Ecto neural progenitor cell (in vitro differentiated cells): ENCODE data around the gene STPG3.

Experiments used
- DNase-seq: peaks from one replicate; pipeline ENCODE4 v3.0.0-alpha.2; 2018; ENCODE audit warnings: low spot score

STPG3 gene

DNA sequence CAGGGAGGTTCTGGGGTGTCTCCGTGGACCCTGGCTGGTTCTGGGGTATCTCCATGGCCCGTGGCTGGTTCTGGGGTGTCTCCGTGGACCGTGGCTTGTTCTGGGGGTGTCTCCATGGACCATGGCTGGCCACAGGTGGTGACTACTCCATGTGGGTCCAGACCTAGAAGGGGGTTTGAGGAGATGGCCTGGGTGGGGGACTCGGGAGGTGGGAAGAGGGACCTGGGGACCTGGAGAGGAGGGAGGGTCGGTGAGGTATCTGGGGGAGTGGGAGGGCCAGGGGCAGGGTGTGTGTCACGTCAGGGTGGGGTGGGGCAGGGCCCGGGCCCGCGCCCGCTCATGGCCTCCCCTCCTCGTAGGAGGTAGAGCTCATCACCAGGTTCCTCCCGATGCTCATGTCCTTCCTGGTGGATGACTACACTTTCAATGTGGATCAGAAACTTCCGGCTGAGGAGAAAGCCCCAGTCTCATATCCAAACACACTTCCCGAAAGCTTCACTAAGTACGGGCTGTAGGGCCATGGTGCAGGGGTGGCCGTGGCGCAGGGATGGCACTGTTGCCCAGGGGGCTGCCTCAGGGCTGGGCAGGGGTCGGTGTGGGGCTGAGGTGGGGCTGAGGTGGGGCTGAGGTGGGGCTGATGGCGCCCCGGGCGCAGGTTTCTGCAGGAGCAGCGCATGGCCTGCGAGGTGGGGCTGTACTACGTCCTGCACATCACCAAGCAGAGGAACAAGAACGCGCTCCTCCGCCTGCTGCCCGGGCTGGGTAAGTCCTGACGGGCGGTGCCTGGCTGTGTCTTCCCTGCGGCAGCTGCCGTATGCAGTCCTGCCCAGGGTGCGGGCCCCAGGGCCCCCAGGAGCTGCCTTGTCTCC lies 15.7 kb downstream of the STPG3 start:
- DNase-seq = no peak

DNA sequence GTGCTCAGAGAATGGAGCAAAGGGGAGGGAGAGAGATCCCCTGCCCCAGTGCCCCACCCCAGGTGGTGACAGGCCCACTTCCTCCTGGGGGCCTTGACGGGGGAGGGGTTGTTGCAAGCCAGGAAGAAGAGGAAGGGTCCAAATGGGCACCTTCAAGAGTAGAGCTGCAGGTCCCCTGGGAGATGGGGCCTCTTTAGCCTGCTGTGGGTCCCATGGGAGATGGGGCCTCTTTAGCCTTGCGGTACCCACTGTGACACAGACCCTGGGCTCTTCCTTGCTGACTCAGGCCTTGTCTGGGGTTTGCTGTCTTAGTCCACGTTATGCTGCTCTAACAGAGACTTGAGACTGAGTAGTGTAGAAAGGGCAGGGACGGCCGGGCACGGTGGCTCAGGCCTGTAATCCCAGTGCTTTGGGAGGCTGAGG lies 16.9 kb downstream of the STPG3 start:
- DNase-seq = no peak

DNA sequence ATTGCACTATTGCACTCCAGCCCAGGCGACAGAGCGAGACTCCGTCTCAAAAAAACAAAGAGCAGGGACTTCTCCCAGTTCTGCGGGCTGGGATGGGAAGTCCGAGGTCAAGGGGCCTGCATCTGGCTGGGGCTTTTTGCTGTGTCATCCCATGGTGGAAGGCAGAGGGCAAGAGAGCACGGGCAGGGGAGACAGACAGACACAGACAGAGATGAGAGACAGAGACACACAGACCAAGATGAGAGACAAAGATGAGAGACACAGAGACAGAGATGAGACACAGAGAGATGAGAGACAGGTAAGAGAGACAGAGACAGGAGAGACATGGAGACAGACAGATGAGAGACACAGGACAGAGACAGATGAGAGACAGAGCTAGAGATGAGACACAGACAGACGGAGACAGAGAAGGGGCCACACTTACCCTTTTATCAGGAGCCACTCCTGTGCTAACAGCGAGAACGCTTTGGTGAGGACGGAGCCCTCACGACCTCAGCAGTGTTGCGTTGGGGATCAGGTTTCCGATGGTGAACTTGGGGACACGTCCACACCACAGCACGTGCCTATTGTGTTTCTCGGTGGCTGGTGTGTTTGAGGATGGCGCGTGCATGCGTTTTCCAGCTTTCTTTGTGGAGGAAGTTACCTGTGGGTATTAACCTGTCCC lies 17.6 kb downstream of the STPG3 start:
- no peak for DNase-seq

DNA sequence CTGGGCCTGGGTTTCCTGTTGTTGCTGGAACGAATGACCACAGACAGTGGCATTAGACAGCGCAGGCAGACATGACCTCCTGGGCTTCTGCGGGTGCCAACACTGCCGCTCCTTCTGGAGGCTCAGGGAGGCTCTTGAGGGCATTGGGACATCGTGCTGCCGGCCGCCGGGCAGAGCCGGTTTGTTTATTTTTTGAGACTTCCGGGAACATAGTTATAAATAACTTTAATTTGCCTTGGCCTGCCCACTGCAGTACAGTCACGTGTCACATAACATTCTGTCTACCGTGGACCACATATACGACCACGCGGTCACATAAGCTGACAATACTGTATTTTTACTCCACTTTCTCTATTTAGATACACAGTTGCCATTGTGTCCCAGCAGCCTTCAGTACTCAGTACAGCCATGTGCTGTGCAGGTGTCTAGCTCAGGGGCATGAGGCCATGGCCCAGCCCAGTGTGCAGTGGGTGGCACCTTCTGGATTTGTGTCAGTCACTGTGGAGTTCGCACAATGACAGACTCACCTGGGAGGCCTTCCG lies 18.2 kb downstream of the STPG3 start:
- DNase-seq = no peak

DNA sequence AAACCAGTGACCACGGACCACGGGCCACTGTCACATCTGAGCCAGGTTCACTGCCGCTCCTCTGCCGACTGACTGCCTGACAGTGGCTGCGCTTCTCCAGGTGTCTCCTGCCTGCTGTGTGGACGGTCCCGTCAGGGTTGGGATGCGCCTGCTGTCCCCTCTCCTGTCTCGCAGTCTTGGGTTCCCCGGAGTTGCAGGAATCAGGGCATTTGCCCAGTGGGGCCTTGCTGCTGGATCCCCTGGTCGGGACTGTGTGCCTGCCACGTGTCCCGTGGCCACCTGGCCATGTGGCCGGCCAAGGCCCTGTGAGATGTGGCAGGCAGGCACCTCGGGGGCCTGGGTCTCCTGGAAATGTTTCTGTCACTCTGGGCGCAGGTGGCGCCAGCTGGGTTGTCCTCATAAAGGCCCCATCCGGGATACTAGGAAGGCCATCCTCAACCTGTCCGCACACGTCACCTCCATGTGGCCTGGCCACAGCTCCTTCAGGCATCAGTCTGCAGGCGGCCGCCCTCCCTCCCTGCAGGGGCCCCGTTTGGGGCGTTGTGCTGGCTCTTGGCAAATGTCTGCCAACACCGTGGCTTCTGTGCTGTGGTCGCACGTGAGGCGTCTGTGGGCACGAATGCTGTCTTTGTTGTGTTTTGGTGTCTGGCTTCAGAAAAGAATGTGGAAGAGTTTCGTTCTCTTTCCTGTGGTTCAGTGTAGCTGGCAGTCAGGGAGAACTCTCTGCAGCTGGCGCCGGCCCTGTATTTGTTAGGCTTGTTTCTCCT lies 20.0 kb downstream of the STPG3 start:
- no peak for DNase-seq

DNA sequence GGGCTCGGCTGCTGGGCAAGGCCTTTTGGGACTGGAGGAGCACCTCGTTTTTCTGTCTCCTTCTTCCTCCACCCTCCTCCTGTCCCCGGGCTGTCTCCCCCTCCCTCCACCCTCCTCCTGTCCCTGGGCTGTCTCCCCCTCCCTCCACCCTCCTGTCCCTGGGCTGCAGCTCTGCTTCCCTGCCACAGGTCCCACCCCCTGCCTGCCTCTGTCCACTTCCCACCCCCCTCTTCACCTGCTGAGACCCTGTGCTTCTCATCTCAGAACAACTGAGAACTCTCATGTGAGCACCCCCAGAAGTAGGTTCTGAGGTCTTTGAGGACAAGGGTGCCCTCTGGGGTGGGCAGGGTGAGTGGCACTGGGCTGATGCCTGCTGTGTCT lies 20.6 kb downstream of the STPG3 start:
- no peak for DNase-seq

DNA sequence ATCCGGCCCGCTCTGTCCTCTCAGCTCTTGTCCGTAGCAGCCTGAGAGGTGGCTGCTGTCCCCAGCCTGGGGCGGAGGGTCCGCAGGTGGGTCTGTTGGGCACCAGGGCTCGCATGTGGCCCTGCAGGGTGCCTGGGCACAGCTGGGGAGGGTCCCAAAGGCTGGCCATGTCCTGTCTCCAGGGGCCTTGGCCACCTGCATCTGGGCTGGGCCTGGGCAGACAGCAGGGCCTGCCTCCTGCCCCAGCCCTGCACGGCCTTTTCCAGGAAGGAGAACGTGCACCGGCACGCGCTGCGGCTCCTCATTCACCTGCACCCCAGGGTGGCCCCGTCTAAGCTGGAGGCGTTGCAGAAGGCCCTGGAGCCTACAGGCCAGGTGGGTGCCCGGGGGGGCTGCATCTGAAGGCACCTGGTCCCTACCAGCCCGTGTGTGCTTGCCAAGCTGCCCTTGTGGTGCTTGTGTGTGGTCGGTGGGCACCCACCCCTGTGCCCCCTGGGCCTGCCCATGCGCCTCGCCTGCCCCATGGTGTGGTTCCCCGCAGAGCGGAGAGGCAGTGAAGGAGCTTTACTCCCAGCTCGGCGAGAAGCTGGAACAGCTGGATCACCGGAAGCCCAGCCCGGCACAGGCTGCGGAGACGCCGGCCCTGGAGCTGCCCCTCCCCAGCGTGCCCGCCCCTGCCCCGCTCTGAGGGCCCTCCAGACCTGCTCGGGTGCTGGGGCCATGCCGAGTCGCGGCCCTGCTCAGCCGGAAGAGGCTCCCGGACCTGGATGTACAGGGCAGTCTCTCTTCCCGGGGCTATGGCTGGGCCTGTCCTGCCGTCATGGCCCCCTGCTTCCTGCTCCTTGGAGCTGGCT lies 21.4 kb downstream of the STPG3 start:
- no peak for DNase-seq

DNA sequence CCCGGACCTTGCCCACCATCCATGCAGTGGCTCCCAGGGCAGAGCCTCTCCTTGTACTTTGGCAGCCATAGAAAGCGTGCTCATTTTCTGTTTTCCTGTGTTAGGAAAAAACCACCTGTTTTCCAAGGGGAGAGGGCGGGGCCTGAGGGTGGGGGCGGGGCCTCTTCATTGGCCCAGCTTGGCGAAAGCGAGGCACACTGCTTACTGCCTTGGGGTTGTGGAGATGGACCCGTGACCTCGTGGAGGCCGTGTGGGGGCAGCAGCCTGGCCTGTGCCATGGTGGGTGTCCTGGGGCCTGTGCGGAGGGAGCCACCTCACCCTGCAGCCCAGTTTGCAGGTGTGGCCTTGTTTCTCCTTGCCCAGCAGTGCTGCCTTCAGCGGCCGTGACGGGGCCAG lies 22.0 kb downstream of the STPG3 start:
- no peak for DNase-seq

DNA sequence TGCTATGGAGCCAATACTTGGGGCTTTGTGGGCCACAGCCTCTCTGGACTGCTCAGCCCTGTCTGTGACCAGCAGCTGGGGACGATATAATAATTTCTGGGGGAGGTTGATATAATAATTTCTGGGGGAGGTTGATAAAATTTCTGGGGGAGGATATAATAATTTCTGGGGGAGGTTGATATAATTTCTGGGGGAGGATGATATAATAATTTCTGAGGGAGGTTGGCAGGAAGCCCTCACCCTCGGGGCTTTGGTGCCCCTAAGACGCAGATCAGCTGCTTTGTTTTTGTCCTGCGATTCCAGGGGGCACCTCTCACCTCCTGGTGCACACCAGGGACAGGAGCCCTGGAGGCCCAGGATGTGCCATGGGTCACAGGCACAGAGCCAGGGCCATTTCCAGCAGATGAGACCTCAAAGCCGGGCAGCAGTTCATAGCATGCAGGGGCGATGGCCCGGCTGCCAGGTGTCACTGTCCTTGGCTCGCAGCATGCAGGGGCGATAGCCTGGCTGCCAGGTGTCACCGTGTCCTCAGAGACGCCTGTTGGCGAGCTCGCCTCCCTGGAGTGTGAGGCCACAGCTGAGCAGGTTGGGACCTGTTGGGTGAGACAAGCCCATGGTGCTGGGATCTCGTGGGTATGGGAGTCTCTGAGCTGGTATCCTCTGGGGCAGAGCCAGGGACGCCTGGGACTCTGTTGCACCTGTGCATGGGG lies 22.7 kb downstream of the STPG3 start:
- no peak for DNase-seq

DNA sequence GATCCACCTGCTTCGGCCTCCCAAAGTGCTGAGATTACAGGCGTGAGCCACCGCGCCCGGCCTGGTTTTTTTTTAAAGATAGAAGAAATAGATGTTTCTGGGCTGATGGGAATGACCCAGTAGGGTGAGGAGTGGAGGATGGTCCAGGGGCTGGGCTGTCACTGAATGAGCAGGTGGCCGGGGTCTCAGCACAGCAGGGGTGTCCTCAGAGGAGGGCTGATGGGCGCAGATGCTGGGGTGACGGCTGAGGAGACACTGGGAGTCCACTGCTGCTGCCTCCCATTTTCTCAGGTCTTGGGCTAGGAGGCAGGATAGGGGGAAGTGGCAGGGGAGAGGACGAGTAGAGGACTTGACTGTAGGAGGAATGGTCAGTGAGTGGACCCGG lies 24.1 kb downstream of the STPG3 start:
- no peak for DNase-seq

DNA sequence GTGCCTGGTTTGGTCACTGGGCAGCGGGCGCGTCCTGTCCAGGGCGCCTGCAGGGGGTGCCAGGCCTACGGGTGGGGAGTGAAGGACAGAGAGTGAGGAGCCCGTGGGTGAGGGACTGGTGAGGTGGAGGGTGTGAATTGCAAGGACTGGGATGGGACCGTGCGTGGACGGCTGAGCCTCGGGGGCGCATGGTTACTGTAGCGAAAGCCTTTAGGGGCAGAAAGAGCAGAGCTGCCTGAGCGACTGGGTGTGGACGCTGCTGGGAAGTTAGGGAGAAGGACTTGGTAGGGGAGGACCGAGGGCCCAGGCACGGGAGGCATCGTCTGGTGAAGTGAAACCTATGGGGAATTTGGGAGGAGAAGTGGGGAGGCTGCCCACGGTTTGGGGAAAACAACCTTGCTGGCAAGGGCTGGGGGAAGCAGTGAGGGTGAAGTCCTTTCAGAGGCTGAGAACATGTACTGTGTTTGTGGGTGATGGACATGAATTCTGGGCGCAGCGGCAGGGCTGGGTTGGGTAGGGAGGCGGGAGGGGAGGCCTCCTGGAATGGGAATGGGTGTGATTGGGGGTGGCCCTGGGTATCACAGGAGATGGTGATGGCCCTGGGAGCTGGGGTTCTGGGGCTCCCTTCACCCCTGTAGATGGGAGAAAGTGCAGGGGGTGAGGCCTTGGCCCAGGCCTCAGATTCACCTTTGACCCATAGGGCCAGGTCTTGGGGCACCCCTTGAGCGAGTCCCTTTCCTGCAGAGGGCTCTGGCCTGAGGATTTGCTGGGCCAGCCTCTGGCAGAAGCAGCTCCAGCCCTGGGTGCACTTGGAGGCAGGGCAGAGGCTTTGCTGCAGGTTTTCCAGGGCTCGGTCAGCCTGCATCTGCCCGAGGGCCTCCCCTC lies 24.7 kb downstream of the STPG3 start:
- DNase-seq = no peak

DNA sequence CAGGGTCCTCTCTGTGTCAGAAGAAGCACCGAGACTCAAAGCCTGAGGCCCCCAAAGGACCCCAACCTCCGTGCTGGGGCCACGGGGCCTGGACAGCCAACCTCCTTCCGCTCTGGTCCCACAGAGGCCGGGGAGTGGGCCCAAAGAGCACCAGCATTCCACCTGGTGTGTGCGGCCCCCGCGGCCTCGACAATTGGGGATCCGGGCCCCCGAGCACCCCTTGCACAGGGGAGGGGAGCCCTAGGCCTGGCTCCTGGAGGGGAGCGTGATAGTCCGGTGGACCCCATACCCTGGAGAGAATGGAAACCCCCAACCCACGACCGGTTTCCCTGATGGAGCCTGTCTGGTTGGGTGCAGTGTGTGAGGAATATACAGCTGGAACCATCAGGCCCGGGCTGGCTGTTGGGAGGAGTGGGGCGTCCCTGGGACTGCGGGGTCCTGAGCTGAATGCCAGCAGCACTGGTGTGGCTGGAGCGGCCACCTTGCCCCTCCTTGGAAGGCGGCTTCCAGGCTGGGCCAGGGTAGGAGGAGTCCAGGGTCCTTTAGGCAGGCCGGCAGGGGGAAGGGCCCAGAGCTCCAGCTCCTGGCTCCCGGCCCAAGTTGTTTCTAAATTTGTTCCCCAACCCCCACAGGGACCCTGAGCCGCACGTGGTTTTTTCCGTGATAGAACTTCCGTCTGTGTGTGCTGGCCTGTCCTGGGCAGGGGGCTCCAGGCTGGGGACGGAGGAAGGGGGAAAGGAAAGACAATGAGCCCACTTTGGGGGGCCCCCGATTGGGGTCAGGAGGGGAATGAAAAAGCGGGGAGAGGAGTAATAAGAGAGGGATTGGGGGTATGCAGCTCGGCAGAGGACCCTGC lies 25.6 kb downstream of the STPG3 start:
- peak; percentile 63 for DNase-seq

DNA sequence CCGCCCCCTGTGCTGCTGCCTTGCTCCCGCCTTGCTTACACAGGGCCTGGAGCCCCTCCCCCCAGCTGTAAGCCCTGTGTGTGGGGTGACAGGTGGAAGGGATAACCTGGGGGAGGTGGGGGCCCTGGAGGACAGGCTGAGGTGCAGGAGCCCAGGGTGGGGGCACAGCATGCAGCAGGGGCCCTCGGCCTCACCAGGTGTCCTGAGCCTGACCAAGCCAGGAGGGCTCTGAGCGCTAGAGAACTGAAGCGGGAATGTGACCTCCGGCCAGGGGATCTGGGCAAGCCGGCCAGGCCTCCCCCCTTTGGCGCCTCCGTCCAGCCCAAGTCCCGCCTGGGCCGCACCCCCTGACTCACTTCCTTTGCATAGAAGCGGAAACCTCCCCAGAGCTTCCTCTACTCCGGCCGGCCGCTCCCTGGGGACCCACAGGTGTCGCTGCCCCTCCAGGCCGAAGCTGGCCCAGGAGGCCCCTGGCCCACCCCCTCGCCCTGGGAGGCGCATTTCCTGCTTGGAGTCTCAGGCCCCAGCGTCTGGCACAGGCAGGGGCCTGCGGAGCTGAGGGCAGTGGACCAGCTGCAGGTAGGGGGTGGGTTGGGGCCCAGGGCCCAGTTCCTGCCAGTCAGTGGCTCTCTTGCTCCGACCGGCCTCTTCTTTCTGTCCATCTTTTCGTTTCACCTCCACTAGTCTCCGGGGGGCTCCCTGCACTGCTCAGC lies 26.4 kb downstream of the STPG3 start, which contains the start of gene TOR4A:
TOR4A (plus strand) TSS at position 398 of the 713 bp plus-strand sequence. CDS start 964 bp downstream, outside the sequence.
- peak; percentile 74 for DNase-seq

DNA sequence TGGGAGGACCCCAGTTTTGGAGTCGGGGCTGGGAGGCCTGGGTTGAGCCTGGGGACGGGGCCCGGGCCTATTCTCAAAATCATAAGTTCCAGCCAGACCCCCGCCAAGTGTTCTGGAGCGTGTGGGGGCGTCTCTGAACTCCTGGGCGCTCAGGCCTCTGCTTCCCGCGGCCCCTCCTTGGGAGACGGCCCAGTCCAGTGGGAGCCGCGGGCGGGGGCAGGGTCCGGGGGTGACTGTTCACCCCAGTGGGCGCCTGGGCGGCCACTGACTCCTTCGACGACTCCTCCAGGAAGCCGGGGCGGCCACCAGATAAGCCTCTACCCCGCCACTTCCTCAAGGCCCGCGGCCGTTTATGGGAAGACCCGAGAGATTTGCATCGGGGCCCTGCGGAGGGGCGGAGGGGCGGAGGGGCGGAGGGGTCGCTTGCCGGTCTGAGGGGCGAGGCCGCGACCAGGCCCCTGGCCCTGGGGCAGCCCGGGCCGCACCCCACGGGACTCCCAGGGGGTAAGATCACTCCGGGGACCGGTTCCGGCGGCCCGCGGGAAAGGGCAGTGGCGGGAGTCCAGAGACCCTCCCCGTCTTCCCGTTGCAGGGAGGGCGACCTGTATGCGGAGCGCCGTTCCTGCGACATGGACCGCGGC lies 27.1 kb downstream of the STPG3 start:
- DNase-seq = peak; percentile 62

DNA sequence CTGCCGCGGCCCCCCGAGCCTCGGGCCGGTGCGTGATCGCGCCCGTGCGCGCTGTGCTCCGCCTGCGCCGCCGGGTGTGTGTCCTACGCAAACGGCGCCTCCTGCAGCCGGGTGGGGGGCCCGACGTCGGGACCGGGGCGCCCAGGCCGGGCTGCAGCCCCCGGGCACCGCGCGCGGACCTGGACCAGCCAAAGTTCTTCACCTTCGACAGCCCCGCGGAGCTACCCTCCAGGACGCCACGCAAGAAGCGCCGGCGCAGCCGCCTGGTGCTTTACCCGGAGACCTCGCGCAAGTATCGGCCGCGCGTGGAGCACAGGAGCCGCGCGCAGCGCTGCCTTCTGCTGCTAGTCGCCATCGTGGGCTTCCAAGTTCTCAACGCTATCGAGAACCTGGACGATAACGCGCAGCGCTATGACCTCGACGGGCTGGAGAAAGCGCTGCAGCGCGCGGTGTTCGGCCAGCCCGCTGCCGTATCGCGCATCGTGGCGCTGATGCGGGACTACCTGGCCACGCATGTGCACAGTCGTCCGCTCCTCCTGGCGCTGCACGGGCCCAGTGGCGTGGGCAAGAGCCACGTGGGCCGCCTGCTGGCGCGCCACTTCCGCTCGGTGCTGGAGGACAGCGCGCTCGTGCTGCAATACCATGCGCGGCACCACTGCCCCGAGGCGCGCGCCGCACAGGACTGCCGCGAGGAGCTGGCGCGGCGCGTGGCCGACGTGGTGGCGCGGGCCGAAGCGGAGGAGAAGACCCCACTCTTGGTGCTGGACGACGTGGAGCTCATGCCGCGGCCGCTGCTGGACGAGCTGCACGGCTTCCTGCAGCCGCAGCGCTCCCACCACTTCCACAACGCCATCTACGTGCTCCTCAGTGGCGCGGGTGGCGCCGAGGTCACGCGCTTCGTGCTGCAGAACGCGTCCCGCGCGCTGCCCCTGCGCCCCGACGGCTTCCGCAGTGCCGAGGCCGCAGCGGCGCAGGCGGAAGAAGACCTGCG lies 27.9 kb downstream of the STPG3 start:
- DNase-seq = no peak

DNA sequence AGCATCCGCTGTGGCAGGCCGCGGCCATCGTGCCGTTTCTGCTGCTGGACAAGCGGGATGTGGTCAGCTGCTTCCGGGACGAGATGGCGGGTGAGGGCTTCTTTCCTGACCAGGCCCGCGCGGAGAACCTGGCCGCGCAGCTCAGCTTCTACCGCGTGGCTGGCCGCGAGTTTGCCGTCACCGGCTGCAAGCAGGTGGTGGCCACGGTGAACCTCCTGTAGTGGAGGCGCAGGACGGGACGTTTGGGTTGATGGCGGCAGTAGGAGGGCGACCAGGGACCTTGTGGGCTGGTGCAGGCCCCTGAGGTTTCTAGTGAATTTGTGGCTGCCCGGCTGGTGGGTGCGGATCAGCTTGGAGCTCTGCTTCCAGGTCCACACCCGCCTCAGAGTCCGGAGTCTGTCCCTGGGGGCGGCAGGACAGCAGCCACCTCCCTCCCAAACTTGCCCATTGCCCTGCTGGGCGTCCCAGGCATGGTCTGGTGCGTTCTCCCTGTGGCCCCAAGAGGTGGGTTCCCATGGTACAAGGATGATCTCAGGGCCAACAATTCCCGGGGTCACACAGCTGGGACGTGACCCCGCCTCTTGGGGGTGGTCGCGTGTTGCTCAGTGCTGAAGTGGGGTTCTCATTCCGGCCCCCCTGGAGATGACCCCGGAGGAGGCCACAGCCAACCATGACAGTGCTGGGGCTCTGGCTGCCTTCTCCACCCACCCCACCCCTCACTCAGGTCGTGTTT lies 28.8 kb downstream of the STPG3 start:
- no peak for DNase-seq
